GM18867 (cell line): ENCODE results near the gene DHCR24.
"Not testable (repeated sequence)": the region's sequence is repeated elsewhere in the genome, so short reads cannot be mapped to it uniquely, and the experiment has no call there.

Experiments
- ATAC-seq: cut with Tn5 transposase; IDR thresholded peaks from one replicate; pipeline ENCODE4 v1.9.1; 2021; ENCODE audit warnings: mild to moderate bottlenecking, moderate library complexity; ENCODE audit not compliant: unreplicated experiment

DHCR24 gene

DNA sequence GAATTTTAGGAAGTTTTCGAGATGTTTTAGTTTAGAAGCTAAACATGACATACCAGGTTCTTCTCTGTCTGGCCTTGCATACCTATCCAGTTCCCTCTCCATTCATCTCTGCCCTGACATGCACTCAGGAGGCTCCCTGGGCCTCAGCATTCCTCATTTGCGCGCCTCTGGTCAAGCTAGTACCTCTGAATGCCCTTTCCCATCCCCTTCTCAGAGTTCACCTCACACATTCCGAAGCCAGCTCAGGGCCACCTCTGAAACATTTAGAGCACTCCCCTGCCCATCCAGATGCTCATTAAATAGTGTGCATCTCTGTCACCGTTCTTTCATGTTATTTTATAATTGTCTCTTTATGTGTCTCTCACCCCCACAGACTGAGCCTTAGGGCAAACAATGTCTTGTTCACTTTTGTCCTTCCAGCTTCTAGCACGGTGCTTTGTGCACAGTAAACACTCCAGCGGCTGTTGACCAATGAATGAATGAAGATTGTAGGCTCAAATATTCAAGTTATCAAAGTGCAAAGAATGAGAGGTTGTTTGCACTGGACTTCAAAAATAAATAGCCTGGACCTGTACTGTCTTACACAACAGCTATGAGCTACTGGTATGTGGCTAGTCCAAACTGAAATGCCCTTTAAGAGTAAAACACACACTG, 1.2 kb upstream of the DHCR24 start:
- ATAC-seq: no peak

- ATAC-seq: no peak
Measured at GRCh38 chr1:54887665-54888071, 673 bp upstream of the DHCR24 start.

DNA sequence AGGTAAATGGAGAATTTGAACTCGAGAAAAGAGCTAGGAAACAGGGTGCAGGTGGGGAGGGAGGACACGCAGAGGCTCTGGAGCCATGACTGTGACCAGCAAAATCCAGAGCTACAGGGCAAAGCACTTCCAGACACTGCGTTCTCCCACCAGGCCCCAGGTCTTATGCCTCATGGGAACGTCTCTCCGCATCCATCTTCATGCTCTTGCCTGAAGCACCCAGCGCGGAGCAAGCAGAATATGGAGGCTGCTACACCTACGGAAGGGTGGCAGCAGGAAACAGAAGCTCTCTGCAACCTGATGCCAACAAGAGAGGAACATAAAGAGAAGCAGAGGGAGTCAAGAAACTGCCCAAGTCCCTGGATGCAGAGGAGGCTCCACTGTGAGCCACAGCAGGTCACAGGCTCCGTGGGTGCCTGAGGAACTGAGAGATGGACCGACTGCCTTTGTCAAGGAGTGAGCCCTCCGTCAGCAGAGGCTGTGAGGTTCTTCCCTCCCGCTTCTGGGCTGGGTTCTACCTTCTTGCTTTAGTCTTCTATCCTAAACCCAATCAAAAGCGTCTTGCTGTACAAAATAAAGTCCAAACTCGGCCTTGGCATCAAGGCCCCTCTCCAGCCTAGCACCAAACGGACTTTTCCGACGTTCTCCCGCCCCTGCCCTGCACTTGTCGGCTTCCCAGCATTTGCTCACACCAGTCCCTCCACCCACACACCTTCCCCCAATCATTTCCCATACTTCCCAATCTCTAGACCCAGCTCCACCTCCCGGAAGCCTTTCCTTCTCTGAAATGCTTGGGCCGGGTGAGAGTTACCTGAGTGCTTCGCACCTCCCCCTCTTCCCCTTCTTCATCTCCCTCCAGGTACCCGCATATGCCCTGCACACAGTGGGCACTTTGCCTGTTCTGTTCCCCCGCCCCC, 930 bp downstream of the DHCR24 start:
- ATAC-seq: no peak

DNA sequence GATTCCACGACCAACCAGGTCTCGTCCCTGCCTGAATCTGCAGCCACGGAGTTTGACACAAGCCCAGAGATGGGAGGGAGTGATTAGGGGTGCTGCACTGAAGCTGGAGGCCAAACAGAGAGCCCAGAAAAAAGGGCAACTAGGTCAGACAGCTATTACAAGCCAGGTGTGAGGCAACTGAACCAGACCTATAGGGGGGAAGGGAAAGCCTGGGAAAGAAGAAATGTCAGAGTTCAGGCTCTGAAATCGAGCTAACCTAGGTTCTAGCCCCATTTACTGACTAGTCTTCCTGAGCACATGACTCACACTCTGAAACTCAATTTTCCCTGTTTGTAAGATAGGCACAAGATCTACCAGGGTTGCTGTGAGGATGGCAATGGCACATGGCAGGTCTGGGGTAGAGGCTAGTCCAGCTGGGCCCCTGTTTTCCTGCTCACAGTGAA, 1.7 kb downstream of the DHCR24 start:
- ATAC-seq: no peak

GRCh38 chr1:54884768-54885167, 2.2 kb downstream of the DHCR24 start:
- ATAC-seq: no peak

- ATAC-seq: no peak
Measured at GRCh38 chr1:54884135-54884586, 2.8 kb downstream of the DHCR24 start.

DNA sequence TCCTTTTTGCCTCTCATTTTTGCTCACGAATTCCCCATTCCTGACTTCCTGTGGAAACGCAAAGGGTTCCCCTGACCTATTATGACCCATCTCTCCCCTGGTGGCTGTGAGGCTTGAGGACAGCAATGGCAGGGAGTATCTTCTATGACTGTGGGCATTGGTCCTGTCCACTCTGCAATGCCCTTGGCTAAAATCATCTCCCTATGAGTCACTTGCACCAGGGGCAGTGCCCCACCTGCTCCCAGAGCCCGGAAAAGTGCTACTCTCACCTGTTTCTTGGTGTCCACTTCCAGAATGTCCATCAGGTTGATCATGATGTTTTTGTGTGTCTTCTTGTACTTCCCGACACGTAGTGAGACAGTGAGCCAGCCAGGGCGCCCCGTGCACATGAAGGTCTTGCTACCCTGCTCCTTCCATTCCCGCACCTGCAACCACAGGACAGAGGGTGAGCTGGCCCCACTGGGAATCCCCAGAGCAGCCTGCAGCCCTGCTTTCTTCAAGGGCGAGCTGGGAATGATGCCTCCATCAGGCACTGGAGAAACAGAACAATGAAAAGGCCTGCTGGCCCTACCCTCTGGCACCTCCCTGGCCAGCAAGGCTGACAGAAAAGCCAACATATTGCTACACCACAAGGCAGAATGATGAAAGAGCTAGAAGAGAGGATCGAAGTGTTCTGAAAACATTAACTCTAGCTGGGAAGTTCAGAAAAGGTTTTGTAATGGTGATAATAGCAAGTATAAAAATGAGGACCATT, 3.5 kb downstream of the DHCR24 start:
- no peak for ATAC-seq

GRCh38 chr1:54882519-54882918, 4.5 kb downstream of the DHCR24 start:
- ATAC-seq: no peak

DNA sequence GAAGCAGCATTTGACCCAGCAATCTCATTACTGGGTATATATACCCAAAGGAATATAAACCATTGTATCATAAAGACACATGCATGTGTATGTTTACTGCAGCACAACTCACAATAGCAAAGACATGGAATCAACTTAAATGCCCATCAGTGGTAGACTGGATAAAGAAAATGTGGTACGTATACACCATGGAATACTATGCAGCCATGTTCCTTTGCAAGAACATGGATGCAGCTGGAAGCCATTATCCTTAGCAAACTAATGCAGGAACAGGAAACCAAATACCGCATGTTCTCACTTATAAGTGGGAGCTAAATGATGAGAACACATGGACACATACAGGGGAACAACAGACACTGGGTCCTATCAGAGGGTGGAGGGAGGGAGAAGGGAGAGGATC, 5.4 kb downstream of the DHCR24 start:
- not testable (repeated sequence) for ATAC-seq

DNA sequence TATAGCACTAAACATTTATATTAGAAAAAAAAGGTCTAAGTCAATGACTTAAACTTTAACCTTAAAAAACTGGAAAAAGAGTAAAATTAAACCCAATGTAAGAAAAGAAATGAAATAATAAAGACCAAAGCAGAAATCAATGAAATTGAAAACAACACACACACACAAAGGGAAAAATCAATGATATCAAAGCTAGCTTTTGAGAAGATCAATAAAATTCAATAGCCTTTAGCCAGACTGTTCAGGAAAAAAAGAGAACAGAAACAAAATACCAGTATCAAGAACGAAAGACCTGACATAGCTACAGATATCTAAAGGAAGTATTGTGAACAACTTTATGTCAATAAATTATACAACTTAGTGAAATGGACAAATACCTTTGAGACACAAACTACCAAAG, 7.1 kb downstream of the DHCR24 start:
- ATAC-seq: no peak

DNA sequence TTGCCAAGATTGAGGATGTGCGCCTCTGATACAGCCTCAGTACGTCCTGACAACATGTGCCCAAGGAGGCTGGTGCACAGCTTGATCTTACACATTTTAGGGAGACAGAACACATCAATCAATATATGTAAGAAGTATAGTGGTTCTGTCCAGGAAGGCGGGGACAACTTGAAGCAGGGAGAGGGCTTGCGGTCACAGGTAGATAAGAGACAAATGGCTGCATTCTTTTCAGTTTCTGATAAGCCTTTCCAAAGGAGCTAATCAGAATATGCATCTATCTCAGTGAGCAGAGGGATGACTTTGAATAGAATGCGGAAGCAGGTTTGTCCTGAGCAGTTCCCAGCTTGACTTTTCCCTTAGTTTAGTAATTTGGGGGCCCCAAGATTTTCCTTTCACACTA, 10.2 kb downstream of the DHCR24 start:
- no peak for ATAC-seq

- no peak for ATAC-seq
Measured at GRCh38 chr1:54875000-54875399, 12.0 kb downstream of the DHCR24 start.

DNA sequence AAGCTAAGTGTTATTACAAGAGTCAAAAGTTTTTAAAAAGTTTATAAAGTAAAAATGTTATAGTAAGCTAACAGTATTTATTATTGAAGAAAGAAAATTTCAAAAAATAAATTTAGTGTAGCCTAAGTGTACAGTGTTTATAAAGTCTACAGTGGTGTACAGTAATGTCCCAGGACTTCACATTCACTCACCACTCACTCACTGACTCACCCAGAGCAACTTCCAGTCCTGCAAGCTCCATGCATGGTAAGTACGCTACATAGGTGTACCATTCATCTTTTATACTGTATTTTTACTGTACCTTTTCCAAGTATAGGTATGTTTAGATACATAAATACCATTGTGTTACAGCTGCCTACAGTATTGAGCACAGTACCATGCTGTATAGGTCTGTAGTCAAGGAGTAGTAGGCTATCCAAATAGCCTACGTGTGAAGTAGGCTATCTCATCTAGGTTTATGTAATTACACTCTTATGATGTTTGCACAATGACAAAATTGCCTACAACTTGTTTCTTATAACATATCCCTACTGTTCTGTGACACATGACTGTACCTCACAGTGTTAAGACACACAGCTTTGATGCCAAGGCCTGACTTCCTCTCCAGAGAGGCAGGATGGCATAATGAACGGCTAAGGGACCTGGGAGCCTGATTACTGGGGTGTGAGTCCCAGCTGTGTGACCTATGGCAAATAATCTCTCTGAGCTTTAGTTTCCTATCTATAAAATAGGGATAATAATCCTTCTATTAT, 12.7 kb downstream of the DHCR24 start:
- ATAC-seq: no peak

GRCh38 chr1:54872036-54872331, 15.0 kb downstream of the DHCR24 start:
- no peak for ATAC-seq

DNA sequence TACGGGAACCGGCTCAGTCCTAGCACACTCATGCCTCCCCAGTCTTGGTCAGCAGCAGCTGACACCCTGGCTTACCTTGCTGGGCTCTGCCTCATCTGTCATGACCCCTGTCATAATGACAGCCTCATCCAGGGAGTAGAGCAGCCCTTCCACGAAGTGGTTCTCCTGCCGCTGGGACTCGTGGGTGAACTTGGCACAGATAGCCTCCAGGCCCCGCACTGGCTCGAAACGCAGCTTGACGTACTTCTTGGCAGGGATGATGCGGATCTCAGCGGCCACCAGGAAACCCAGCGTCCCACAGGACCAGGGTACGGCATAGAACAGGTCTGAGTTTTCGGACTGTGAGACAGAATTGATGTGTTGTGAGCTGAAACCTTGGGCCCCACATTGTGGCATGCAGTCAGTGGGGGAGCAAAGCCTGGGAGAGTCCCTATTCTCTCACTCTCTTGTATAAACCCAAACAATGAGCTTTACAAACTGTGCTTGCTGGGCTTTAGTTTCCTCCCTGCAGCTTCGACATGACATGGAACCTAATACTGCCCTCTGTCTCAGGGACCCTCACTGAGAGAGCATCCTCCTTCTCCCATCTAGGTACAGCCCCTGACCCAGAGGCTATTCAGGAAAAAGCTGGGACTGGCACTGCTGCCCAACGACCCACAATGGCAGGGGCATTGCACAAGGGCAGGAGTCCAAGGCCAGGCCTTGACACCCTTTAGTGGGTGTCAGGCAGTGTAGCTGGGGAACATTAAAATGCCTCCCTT, 15.5 kb downstream of the DHCR24 start:
- ATAC-seq: no peak

DNA sequence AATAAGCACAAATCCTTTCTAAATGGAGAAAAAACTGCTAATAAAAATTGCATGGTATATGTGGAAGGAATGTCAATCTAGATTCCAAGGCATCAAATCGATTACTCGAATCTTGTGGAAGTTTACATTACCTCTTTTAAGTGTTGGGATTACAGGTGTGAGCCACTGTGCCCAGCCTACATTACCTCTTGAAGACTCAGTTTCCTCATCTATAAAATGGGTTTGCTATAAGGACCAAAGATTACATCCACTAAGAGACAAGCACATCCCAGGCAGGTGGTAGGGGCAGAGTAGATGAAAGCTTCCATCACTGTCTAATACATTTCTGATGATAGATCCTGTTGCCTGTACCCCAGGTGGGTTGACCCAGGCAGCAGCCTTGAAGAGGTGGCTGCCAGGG, 16.1 kb downstream of the DHCR24 start:
- ATAC-seq: no peak

GRCh38 chr1:54869173-54869851, 17.7 kb downstream of the DHCR24 start:
- no peak for ATAC-seq

- no peak for ATAC-seq
Measured at GRCh38 chr1:54867717-54868057, 19.3 kb downstream of the DHCR24 start.

GRCh38 chr1:54866801-54867716, 19.9 kb downstream of the DHCR24 start:
- ATAC-seq: no peak
